ENCODE measurements around the gene RAB9A.
"Not testable (repeated sequence)": the region's sequence is repeated elsewhere in the genome, so short reads cannot be mapped to it uniquely, and the experiment has no call there.

The RAB9A gene

DNA sequence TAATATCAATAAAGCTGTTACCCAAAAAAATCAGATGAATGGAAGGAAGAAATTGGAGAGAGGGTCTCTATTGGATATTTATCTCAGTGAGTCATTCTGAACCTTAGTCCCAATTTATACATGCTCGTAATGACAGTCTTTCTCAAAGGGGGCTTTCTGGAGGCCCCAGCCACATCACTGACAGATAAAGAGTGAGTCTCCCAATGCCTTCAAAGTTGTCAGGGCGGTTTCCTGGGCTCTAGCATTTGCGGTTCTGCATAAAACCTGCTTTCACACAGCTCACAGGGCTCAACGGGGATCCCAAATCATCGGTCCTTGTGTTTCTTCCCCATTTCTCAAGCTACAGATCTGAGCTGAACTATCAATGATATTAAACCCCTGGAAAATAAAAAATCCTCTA lies 18.7 kb upstream of the RAB9A start:
- DNase-seq: no peak

DNA sequence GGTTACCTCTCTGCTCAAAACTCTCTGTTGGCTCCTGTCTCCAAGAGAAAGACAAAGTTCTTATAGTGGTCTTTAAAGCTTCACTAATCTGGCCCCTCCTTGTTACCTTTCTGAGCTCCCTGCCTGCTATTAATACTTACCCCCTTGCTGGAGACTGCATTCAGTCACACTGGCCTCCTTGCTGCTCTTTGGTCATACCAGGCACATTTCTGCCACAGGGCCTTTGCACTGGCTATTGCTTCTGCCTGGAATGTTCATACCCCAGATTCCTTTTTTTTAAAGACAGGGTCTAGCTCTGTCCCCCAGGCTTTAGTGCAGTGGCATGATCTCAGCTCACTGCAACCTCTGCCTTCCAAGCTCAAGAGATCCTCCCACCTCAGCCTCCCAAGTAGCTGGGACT lies 15.9 kb upstream of the RAB9A start:
- DNase-seq: no peak

DNA sequence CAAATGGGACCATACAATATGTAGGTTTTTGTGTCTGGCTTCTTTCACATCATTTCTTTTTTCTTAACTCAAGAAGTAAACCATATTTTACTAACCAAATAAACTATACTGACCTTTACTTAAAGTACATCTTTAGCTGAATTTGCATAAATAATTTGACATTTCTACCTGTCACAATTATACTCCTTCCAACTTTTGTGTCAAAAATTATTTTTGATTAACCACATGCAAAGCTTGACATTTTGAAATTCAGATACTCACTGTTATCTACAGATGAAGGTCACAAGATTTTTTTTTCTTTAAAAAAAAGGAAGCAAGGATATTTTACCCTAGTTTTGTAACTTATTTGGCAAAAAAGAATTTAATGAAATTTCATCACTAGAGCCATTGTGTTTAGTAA lies 12.0 kb upstream of the RAB9A start:
- DNase-seq: no peak

DNA sequence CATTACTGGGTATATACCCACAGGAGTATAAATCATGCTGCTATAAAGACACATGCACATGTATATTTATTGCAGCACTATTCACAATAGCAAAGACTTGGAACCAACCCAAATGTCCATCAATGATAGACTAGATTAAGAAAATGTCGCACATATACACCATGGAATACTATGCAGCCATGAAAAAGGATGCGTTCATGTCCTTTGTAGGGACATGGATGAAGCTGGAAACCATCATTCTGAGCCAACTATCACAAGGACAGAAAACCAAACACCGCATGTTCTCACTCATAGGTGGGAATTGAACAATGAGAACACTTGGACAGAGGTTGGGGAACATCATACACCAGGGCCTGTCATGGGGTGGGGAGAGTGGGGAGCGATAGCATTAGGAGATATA lies 9.2 kb upstream of the RAB9A start:
- not testable (repeated sequence) for DNase-seq

DNA sequence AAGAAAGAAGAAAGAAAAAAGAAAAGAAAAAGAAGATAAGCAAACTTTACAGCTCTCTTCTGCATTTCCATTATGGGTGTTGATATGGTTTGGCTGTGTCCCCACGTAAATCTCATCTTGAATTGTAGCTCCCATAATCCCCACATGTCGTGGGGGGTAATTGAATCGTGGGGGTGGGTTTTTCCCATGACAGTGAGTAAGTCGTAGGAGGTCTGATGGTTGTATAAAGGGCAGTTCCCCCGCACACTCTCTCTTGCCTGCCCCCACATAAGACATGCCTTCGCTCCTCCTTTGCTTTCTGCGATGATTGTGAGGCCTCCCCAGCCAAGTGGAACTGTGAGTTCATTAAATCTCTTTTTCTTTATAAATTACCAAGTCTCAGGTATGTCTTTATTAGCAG lies 7.3 kb upstream of the RAB9A start:
- no peak for DNase-seq

DNA sequence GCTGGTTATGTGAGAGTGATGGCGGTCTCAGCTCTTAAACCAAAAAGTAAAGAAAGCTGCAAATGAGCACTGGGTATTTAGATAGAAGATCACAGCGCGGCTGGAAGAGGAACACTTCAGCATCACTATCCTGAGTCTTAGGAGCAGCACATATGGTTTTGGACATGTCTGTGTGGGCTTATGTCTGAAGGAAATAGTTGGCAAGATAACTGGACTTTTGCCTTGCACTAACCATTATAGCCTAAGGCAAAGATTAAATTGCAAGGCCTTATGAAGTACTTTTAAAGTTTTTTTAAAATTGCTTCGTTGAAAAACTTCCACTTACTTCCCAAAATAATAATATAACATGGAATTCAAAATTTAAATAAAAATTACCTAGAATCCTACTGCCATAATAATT lies 4.6 kb upstream of the RAB9A start:
- DNase-seq: no peak

DNA sequence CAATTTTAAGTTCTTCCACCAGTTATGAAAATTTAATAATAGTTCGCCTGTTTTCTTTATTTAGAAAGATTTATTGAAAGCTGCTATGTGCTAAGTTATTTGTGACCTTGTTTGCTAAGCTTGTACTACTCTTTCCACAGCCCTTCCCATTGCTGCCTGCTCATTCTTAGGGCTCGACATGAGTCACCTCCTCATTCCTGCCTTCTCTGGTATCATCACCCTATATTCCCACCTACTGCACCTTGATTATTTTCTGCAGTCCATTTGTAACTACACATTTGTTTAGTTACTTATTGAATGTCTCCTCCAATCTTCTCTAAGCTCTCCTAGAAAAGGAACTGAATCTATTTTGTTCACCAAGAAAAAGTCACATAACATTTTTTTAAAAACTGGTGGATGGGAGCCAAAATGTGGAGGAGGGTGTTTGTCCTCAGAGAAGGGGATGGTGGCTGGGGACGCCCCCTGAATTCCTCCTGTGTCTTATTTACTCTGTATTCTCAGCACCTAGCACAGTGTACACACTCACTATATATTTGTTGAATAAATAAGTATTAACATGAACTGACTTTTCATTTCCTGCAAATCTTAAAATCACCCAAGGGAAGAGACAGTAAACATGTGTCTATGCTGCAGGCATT lies 3.7 kb upstream of the RAB9A start:
- DNase-seq: no peak

DNA sequence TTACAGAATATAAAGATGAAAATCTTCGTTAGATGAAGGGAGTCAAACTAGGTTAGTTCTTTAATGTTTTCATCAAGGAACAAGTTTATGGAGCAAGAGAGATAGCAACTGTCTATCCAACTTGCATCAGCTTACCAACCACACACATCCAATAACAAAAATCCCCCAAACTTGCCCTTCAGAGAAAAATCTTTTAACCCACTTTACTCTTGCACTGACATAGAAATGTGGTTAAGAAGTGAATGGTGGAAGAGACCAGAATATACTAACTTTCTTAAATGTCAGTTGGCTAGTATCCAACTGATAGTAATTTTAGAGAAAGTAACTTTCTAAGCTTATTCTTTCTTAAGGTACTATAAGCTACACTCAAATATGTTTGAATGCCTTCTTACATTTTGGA lies 1.7 kb upstream of the RAB9A start:
- DNase-seq: no peak

DNA sequence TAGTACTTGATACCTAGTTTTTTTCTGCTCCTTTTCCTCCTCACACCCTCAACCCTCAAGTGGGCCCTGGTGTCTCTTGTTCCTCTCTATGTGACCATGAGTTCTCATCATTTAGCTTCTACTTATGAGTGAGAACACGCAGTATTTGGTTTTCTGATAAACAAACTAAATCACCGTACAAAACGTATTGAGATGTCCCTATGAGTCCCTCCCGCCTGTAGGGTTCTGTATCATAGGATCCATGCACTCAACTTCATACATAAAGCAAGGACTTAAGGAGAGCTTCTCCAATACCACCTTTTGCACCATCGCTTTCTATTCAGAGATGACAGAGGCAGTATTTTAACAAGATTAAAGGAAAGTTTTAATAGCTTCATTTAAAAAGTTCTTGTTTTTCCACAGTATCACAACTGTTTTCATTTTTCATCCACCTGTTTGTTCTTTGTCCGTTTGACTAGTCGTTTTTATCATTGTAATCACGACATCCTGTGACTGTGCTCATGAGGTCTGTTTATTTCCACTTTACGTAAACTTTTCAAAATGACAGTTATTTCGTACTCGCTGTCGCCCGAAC lies 457 bp upstream of the RAB9A start:
- DNase-seq: no peak

DNA sequence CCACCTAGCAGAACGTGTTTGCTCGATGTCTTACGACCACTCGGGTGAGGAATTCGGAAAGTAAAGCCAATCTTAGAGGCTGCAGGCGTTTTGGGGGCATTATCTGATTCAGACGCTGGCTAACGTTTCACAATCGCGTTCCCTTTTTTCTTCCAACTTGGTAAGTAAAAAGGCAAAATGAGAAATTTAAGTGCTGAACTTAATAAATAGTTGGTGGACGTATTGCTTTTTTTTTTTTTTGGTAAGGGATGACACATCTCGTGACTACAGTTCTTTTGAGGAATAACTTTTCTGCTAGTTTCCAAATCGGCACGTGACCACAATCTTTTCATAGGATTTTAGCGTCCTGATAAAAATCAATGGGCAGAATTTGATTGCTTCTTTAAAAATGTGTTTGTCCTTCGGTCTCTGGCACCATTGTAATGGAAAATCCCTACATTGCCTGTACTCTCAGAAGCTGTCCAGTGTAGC lies 848 bp downstream of the RAB9A start:
- DNase-seq: no peak

DNA sequence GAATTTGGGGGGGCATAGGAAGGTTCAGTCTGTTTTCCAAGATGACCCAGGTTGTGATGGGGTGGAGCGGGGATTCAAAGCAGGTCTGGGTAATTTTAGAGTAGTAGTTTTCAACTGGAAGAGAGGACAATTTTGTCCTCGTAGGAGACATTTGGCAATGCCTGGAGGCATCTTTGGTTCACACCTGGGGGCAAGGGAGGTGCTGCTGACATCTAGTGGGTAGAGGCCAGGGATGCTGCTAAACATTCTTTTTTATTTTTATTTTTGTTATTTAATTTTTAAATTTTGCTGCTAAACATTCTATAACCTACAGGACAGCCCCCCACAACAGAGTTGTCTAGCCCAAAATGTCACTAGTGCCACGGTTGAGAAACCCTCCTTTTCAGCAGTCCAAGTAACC lies 1.9 kb downstream of the RAB9A start:
- no peak for DNase-seq

DNA sequence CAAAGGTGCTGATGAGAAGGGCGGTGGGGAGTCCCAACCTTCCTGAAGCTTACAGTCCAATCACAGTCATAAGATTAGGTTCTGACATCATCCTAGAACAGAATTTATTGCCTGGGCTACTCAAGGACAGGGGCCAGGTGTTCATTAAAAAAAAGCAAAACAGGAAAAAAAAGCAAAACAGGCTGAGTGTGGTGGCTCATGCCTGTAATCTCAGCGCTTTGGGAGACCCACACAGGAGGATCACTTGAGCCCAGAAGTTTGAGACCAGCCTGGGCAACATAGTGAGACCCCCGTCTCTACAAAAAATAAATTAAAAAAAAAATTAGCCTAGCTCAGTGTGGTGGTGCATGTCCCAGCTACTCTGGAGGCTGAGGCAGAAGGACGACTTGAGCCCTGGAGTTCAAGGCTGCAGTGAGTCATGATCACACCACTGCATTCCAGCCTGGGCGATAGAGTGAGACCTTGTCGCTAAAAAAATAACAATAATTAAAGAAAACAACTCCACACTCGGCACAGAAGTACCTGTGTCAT lies 3.0 kb downstream of the RAB9A start:
- no peak for DNase-seq

DNA sequence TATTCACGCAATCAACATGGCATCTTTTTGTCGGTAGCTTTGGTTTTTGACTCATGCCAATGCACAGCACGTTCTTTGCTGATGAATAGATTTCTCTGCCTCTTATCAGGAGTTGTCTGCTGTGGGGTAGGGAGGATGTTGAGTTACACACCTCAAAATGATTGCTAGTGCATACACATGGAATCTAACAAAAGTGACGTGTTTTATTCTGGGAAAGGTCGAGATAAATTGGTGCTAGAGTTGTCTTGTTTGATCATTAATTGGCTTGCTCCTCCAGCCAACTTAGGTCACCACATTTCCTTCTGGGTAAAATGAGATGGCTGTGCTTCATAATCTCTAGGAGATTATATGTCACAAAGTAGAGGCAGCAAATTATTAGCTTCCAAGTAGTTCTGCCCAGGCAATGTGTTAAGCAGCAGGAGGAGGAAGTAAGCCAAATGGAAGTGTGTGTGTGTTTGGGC lies 3.9 kb downstream of the RAB9A start:
- no peak for DNase-seq

DNA sequence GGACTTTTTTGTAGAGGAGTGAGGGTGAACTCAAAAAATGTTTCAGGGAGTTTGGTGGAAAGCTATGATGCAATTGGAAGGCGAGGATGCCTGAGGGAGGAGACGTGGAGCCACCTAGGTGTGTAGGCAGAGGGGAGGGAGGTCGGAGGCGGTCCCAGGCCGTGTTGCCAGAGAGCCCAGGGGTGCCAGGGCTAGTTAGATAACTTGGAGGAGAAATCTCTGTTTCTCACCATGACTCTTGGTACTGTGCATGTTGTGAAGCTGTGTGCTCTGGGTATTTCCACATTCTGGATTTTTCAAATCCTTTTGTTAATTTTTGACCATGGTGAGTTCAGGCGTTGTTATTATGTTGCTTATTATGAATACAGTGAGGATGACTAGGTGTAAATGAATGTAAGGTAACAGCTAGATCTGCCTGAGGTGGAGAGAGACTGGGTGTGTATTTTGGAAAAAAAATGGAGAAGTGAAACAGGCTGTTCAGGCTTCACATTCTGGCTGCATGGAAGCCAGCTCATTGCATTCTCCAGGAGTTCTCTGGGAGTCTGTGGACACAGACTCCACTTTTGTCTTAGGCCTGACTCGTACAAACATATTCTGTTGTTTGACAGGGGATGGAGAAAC lies 4.5 kb downstream of the RAB9A start:
- DNase-seq: no peak

DNA sequence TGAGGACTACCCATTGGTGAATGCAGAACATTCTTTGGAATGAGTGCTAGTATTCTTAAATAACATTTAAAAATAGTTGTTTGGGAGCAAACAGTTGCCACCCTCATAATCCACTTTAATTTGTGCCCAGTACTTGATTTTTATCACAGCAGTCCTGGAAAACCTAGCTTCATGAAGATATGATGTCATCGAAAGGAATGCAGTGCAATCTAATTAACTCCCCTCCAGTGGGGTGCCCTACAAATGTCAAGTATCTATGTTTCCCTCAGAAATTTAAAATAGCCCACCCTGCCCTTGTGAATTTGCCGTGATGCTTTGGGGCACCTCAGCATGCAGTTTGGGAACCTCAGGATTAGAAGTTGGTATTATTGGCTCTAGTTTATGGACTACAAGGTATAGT lies 5.4 kb downstream of the RAB9A start:
- no peak for DNase-seq

DNA sequence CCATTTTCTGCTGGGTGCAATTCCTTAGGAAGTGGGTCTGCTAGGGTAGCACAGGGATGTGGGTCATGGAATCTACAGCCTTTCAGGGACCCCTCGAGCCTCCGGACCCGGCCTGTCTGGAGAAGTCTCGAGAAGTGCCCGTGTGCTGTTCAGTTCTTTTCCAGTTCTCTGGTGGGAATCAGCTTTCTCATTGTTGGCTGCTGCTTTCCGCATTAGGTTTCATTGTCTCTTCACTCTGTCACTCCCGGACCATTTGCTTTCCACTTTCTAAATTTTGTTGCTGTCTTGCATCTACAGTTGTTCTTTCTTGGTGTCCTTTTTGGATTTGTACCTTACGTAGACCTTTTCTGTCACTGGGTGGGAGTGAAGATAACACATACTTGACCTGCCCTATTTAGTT lies 6.1 kb downstream of the RAB9A start:
- DNase-seq: no peak

DNA sequence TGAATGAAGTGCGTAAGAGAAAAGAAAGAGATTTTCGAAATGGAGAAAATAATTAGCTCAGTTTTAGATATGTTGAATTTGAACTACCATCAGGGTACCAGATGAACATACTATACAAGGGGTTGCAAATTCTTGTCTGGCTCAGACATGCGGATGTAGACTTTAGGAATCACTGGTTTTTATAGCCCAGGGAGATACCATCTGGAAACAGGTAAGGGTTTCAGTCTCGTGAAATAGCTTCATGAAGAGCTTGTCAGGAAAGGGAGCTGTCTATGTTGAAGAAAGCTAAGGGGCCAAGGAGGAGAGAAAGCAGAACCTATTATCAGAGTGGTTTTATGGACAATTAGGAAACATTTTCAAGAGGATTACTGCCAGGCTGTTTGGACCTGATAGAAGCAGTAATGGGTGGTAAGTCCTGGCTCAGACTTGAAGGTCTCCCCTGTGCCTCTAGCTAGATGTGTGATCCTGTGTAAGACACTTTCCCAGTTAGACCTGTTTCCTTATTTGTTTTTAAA lies 6.7 kb downstream of the RAB9A start:
- DNase-seq: no peak

DNA sequence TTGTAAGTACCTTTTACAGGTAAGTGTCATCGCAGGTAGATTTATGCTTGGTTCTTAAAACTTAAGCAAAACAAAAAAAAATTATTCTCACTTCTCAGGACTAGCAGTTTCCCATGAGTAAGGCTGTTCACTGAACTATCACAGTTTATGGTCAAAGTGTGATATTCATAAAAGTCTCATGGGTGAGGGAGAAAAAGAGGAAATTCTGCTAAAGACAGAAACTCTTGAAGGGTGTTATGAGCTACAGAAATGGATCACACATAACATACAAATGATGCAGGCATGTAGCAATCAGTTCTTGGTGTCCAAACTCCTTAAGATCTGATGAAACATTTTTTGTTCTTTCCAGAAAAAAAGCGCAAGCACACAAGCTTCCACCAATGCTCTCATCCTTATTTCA lies 8.5 kb downstream of the RAB9A start:
- no peak for DNase-seq

DNA sequence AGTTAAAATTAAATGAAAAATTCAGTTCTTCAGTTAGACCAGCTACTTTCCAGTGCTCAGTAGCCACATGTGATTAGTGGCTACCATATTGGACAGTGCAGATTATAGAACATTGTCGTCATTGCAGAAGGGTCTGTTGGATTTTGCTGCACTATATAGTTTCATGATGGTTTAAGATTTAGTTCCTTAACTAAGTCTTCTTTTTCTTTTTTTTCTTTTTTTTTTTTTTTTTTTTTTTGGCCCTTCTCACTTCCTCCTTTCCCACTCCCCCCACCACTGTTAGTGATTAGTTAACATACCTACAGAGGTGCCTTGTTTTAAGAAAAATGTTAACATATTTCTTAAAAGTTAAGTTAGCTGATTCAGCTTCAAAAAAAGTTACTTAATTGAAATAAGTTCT lies 9.0 kb downstream of the RAB9A start:
- no peak for DNase-seq

DNA sequence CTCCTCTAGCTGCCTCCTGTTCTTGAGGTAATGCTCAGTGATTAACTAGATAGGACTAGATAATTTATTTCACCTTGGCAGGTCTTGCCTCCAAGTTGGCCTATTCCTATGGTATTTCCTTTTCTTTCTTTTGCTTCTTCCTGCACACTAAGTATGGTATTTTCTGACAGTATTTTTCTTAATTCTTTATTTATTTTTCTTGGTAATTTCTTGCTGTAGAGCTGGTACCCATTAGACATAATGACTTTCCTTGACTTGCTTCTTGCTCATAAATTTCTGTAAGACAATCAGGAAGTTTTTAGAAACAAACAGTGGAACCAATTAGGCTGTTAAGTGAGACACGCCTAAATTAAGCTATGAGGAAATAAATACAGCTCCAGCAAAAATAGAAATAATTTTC lies 9.5 kb downstream of the RAB9A start:
- DNase-seq: no peak

DNA sequence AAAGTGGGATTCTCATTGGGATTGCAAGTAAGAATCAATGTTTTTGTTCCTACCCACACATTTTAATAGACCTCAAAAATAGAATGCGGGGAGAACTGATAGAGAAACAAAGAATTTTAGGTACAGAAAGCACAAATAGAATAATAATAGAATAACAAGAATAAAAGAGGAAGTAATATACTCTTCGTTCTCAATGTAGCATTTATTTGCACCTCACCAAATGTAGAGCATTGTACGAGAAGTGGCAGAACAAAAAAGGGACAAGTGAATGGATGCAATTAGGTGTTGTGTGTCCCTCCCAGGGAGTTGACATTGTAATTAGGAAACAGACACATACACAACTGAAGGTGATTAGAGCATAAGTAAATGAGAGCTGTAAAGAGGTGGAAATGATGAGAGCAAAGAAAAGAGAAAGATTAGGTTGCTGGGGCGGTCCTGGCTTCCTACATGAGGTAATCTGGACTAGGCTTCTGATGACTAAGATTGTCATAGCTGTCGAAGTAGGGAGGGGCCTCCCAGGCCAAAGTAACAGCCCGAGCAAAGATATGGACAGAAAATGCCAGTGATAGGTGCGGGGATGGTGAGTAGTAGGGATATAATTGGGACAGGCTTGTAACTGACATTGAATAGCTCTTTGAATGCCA lies 10.4 kb downstream of the RAB9A start:
- DNase-seq: no peak

DNA sequence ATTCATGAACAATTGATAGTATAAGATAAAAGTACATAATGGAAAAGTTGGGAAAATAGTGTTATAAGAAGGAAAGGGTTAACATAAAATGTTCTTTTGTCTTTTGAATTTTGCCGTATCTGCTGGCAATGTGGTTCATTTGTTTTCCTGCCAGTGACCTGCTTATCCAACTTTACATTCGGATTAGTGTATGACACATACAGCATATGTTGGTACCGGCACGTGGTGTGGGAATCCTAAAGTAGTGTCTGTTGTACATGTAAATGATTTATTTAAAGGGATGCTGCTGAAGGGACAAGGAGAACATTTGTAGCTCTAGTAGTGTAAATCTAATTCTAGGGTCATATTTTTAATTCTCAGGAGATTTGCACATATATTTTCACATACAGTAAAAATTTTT lies 11.5 kb downstream of the RAB9A start:
- DNase-seq: no peak

DNA sequence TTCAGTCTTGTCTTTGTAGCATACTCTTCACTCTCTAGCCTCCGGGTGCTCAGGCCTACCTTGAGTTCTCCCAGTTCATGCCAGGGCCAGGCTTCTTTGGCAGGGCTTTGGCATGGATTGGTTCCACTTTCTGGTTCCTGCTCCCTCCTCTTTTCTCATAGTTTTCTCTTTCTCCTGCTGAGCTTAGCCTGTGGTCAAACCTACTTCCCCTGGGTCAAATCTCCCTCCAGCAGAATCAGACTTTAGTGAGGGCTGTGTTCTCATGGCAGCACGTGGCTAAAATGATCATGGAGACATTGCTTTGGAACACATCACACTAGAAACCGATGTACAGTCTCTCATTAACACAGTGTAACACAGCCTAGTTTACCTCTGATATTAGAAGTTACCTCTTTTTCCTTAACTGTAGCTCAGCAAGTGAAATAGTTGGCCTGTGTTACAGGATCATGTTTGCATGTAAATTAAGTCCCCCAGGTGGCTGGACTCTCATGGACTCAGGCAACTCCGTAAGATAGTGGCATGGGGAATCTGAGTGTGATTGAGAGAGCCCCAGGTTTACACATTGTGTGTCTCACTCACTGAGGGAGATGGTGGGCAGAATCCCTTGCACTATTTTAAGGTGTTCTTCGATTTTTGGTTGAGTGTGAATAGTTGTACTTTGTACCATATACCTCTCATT lies 13.3 kb downstream of the RAB9A start:
- no peak for DNase-seq

All from activated effector memory CD4-positive, alpha-beta T cell treated with Interleukin-2 at 50 U/mL for 16 hours (primary cell).